ENCODE results near the gene CD180. TPM values are rescaled to one million over a fixed set of nuclear protein-coding genes. Genes with fewer than 3 reads are reported as not detected.

Gene CD180
- total RNA-seq, 4 donors from 2014 or later = 0.10 to 0.56 (median 0.22) TPM; not detected in 1

- no peaks in the 10 kb centered on the region for H3K9me3 ChIP-seq
- no peaks in the 10 kb centered on the region for H3K27me3 ChIP-seq
- intact Hi-C loops (cut with DNase I; ENCODE audit: low total_unique reads) (no loop called here), in situ Hi-C loops (cut with MboI; ENCODE audit: low sequenced_read_pairs in 4 of 4) (loop anchor here in 2 of 4 donors (5.0 to 10.0 kb wide), 2 partner anchors 52 to 55 kb away; no protein-coding TSS in a partner anchor)
- TF ChIP-seq CTCF (IDR thresholded peaks at IDR 0.05 in 4 of 5, conservative IDR thresholded peaks at IDR 0.05 in 1 of 5) (no peak), POLR2A (IDR thresholded peaks at IDR 0.05) (no peak)
- no peak for DNase-seq
- H3K4me1 ChIP-seq = peaks cover 2 to 3% of the 10 kb centered on the region in 2 donors
- no peak for ATAC-seq
- H3K27ac ChIP-seq = no peak overlapping the region
- peaks cover 0 to 48% of the 10 kb centered on the region in 2 donors for H3K36me3 ChIP-seq
- H3K4me3 ChIP-seq = no peak overlapping the region
Measured at GRCh38 chr5:67160272-67160671, 36.3 kb downstream of the CD180 start.

- in situ Hi-C loops (cut with MboI; ENCODE audit: low sequenced_read_pairs in 4 of 4) = no loop called here
- ATAC-seq = no peak
- DNase-seq = no peak
- no peaks in the 10 kb centered on the region for H3K27me3 ChIP-seq
- H3K4me1 ChIP-seq = peaks cover 17 to 19% of the 10 kb centered on the region in 2 donors
- peaks cover 0 to 22% of the 10 kb centered on the region in 2 donors for H3K36me3 ChIP-seq
- H3K4me3 ChIP-seq = no peak overlapping the region
- H3K27ac ChIP-seq = no peak overlapping the region
- intact Hi-C loops (cut with DNase I; ENCODE audit: low total_unique reads) = loop anchor here (1.0 to 5.0 kb wide), 3 partner anchors 52 to 155 kb away; no protein-coding TSS in a partner anchor
- H3K9me3 ChIP-seq = no peaks in the 10 kb centered on the region
- TF ChIP-seq CTCF (IDR thresholded peaks at IDR 0.05 in 4 of 5, conservative IDR thresholded peaks at IDR 0.05 in 1 of 5) (peak; percentile 66 to 75 (median 69)), POLR2A (IDR thresholded peaks at IDR 0.05) (no peak)
Measured at GRCh38 chr5:67156976-67157583, 39.5 kb downstream of the CD180 start.

GRCh38 chr5:67154556-67155206, 41.9 kb downstream of the CD180 start:
- TF ChIP-seq CTCF (IDR thresholded peaks at IDR 0.05 in 4 of 5, conservative IDR thresholded peaks at IDR 0.05 in 1 of 5) (no peak), POLR2A (IDR thresholded peaks at IDR 0.05) (peak in 1 of 2 donors; percentile 23)
- Histone ChIP-seq H3K27ac (peak overlapping the region; percentile 76 to 86 (median 84)), H3K4me1 (peaks cover 17 to 19% of the 10 kb centered on the region in 2 donors), H3K27me3 (no peaks in the 10 kb centered on the region), H3K9me3 (no peaks in the 10 kb centered on the region), H3K36me3 (peaks cover 0 to 18% of the 10 kb centered on the region in 2 donors), H3K4me3 (no peak overlapping the region)
- ATAC-seq = peak; percentile 96 to 97
- peak; percentile 71 to 90 for DNase-seq
- intact Hi-C loops (cut with DNase I; ENCODE audit: low total_unique reads) (loop anchor here (2.0 to 5.0 kb wide), 4 partner anchors 57 to 342 kb away; no protein-coding TSS in a partner anchor), in situ Hi-C loops (cut with MboI; ENCODE audit: low sequenced_read_pairs in 4 of 4) (no loop called here)

GRCh38 chr5:67153292-67153691, 43.3 kb downstream of the CD180 start:
- no peak overlapping the region for H3K4me3 ChIP-seq
- H3K27ac ChIP-seq = peak overlapping the region; percentile 76 to 86 (median 84)
- intact Hi-C loops (cut with DNase I; ENCODE audit: low total_unique reads) = loop anchor here (5.0 kb wide), 1 partner anchor 341 kb away; no protein-coding TSS in a partner anchor
- no peak for DNase-seq
- TF ChIP-seq CTCF (IDR thresholded peaks at IDR 0.05 in 4 of 5, conservative IDR thresholded peaks at IDR 0.05 in 1 of 5) (no peak), POLR2A (IDR thresholded peaks at IDR 0.05) (no peak)
- in situ Hi-C loops (cut with MboI; ENCODE audit: low sequenced_read_pairs in 4 of 4) = no loop called here
- peaks cover 17 to 19% of the 10 kb centered on the region in 2 donors for H3K4me1 ChIP-seq
- H3K27me3 ChIP-seq = no peaks in the 10 kb centered on the region
- H3K36me3 ChIP-seq = peaks cover 0 to 24% of the 10 kb centered on the region in 2 donors
- ATAC-seq = no peak
- H3K9me3 ChIP-seq = no peaks in the 10 kb centered on the region

Measured in gastrocnemius medialis (tissue), 4 donors.